HG03064 (cell line): ENCODE measurements around the gene TMEM266.

Experiments used
- ATAC-seq: cut with Tn5 transposase; IDR thresholded peaks from one replicate; pipeline ENCODE4 v1.9.1; 2021; ENCODE audit warnings: low read depth; ENCODE audit not compliant: unreplicated experiment

The TMEM266 gene

GRCh38 chr15:76118767-76119166, 59.0 kb downstream of the TMEM266 start:
- no peak for ATAC-seq

- no peak for ATAC-seq
Measured at GRCh38 chr15:76123031-76123430, 63.2 kb downstream of the TMEM266 start.

- no peak for ATAC-seq
Measured at GRCh38 chr15:76127169-76127568, 67.4 kb downstream of the TMEM266 start.

- no peak for ATAC-seq
Measured at GRCh38 chr15:76127880-76128279, 68.1 kb downstream of the TMEM266 start.

GRCh38 chr15:76134537-76134936, 74.8 kb downstream of the TMEM266 start:
- no peak for ATAC-seq

- ATAC-seq: no peak
Measured at GRCh38 chr15:76135516-76135915, 75.7 kb downstream of the TMEM266 start.

DNA sequence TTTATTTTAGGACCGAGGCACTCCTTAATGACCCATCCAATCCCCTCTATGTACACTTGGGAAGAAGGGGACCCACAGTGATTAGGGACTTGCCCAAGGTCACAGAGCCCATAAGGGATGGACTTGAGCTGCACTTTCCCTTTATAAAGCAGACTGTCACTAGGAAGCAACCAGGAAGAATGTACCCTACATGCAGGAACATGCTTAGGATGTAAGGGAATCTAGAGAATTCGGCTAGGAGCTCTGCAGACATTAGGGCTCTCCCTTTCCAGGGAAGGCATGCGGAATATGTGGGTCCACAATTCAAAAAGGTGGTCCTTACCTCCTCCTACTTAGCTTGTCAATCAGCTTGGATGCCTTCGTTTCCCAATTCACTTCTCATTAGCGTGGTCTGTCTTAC, 78.7 kb downstream of the TMEM266 start:
- no peak for ATAC-seq

GRCh38 chr15:76139368-76140073, 79.7 kb downstream of the TMEM266 start:
- no peak for ATAC-seq

- ATAC-seq: no peak
Measured at GRCh38 chr15:76140074-76140464, 80.3 kb downstream of the TMEM266 start.

DNA sequence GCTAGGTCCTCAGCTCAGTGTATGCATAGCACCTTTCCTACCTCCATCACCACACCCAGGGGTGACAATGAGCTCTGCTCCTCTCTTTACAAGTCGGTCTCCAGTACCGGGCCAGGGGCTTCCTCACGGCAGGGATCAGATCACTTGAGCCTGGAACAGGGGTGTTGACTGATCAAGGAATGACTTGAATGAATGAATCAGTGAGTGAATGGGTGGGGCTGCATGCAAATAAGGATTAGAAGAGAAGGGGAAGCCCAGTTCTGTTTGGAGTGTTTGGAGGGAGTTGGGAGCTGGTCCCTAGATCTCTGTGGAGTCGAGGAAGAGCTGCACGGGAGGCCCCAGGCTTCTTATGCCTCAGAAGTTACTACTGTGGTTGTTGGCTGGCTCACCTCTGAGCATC, 87.0 kb downstream of the TMEM266 start:
- no peak for ATAC-seq

- no peak for ATAC-seq
Measured at GRCh38 chr15:76147906-76148570, 88.3 kb downstream of the TMEM266 start.

GRCh38 chr15:76149291-76149915, 89.6 kb downstream of the TMEM266 start:
- no peak for ATAC-seq

- peak; percentile 21 for ATAC-seq
Measured at GRCh38 chr15:76150513-76150912, 90.7 kb downstream of the TMEM266 start.

GRCh38 chr15:76150971-76151598, 91.3 kb downstream of the TMEM266 start:
- peak; percentile 72 for ATAC-seq

- ATAC-seq: no peak
Measured at GRCh38 chr15:76151599-76151974, 91.8 kb downstream of the TMEM266 start.

DNA sequence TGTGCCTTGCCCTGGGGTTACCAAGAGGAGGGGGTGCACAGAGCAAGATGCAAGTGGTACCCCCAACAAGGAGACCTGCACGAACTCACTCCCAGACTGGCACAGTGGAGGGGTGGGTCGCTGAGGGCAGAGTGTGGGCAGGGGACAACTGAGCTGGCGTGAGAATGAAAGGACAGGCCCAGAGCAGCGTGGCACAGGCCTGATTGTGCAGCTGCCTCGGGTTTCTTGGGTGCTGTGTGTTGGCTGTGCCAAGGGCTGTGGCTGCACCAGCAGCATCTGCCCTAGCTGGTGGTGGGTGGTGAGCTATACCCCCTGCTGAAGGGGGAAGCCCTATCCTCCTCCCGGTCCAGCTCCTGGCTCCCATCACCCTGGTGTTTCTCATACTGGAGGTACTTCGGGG, 92.4 kb downstream of the TMEM266 start:
- ATAC-seq: no peak

DNA sequence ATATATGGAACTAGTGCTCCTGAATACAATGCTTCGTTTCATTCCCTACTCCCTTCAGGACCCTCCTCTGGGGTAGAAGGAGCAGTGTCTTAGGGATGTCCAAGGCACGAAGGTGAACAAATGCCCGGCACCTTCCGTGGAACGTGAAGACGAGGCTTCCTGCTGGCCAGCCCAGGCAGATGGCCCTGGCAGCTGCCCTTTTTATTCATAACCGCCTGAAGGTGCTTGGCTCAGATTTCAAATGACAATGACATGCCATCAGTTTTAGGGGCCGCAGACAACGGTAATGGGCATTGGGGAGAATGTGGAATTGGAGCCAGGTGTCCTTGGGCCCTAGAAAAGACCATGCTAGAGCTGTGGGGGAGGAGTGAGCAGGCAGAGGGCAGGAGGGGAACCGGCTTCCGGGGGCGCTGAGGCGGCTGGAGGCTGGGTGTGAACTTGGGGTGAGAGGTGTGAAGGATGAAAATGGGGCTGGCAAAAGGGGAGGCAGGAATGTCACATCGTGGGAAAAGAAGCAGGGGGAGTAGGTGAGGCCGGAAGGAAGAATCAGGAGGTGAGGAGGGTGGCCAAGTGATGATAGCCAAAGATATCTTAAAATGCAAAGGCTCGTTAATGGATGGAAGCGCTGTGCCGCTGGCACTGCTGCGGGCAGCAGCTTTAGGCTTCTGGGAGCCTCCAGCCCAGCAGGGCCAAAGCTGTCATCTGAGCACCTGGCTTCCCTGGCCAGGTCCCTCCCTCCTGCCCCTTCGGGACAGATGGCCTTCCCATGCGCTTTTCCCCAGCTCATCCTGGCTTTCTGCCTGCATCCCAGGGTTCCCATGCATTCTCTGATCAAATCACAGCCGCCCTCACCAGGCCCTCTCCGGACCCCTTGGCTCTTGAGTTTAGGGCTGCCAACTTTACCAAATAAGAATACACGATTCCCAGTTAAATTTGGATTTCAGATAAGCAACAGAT, 93.7 kb downstream of the TMEM266 start:
- ATAC-seq: no peak

- no peak for ATAC-seq
Measured at GRCh38 chr15:76155731-76156130, 95.9 kb downstream of the TMEM266 start.

GRCh38 chr15:76158226-76158625, 98.4 kb downstream of the TMEM266 start:
- ATAC-seq: no peak

DNA sequence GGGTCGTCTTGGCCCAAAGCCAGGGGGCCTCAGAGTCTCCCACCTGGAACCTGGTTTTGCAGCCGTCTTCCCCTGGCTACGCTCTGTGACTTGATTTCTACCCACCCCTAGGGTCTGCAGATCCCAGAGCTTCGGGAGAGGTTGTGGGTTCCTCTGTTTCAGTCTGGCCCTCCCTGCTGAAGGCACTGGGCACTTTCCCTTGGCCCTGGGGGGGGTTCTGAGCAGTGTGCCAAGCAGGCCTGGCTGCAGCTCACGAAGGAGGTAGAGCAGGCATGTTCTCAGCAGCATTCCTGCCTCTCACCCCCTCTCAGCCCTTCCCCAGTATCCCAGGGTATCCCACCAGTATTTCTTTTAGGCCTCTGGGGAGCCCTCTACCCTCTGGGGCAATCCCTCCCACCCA, 99.0 kb downstream of the TMEM266 start:
- no peak for ATAC-seq
